Activated B cell treated with CpG ODN at 0.5 μM for 24 hours (primary cell): Measurements from ENCODE around the gene NHLRC2. TPM values are rescaled to one million over a fixed set of nuclear protein-coding genes. Genes with fewer than 3 reads are reported as not detected.

Source experiments
- ATAC-seq: fragments of 200-7000 bp; cut with Tn5 transposase; one replicate; pipeline ENCODE4 v1.10.0; 2021; ENCODE audit warnings: low read depth, mild to moderate bottlenecking, moderate library complexity
- CTCF ChIA-PET: fragments of 350-600 bp; sonication (Branson Sonifier 250); formaldehyde crosslinking; loops from one replicate; lab custom pipeline; 2021; ENCODE audit warnings: antibody characterized with exemption; lab: Charles Lee
- POLR2A ChIA-PET: fragments of 350-600 bp; sonication (Branson Sonifier 250); formaldehyde crosslinking; loops from one replicate; lab custom pipeline; 2021; ENCODE audit warnings: antibody characterized with exemption; lab: Charles Lee
- DNase-seq: peaks from one replicate; pipeline ENCODE4 v3.0.0; 2022
- H3K27ac Mint-ChIP-seq: one replicate; pipeline ENCODE4 v1.8.0; 2020; ENCODE audit warnings: mixed read lengths
- H3K27me3 Mint-ChIP-seq: one replicate; pipeline ENCODE4 v1.8.0; 2021; ENCODE audit warnings: mixed read lengths
- H3K36me3 Mint-ChIP-seq: one replicate; pipeline ENCODE4 v1.8.0; 2021; ENCODE audit warnings: low read depth, mixed read lengths
- H3K4me1 Mint-ChIP-seq: one replicate; pipeline ENCODE4 v1.8.0; 2021; ENCODE audit warnings: mixed read lengths
- H3K4me3 Mint-ChIP-seq: one replicate; pipeline ENCODE4 v1.8.0; 2020; ENCODE audit warnings: mild to moderate bottlenecking, mixed read lengths
- H3K9me3 Mint-ChIP-seq: one replicate; pipeline ENCODE4 v1.8.0; 2020; ENCODE audit warnings: mixed read lengths
- CTCF ChIP-seq: fragments of 200-600 bp; IDR thresholded peaks from one replicate; pipeline ENCODE4 v1.8.0; 2022; ENCODE audit warnings: antibody characterized with exemption, mild to moderate bottlenecking
- intact Hi-C: fragments of 100-400 bp; cut with micrococcal nuclease; formaldehyde crosslinking; loops from one replicate; pipeline ENCODE4 v1.15.1; 2024
- total RNA-seq: library from RNA; stranded (reverse); gene quantifications from 2 replicates; pipeline ENCODE4 v1.2.3, GENCODE V29; 2022

The NHLRC2 gene
- total RNA-seq, 1 donor from 2014 or later, result 43.9 TPM

- H3K27me3 Mint-ChIP-seq, result no peaks in the 10 kb centered on the region
- no peak overlapping the region for H3K27ac Mint-ChIP-seq
- no peak for TF ChIP-seq CTCF
- ATAC-seq, result no peak
- CTCF ChIA-PET, result interaction anchor here (0.8 to 2.4 kb wide), 4 partner anchors 73 to 431 kb away, joined by 3 to 16 read pairs (median 3); no protein-coding TSS in a partner anchor
- POLR2A ChIA-PET, result interaction anchor here (0.7 kb wide), 1 partner anchor 21 kb away, joined by 4 read pairs; no protein-coding TSS in a partner anchor
- H3K4me1 Mint-ChIP-seq, result peaks cover 25% of the 10 kb centered on the region
- peaks cover 43% of the 10 kb centered on the region for H3K36me3 Mint-ChIP-seq
- intact Hi-C loops, result loop anchor here (2.0 kb wide), 1 partner anchor 230 kb away; no protein-coding TSS in a partner anchor
- H3K9me3 Mint-ChIP-seq, result peaks cover 5% of the 10 kb centered on the region
- no peak overlapping the region for H3K4me3 Mint-ChIP-seq
- DNase-seq, result no peak
These were observed 17.9 kb downstream of the NHLRC2 start for GRCh38 chr10:113872139-113873030.

- Mint-ChIP-seq H3K4me1 (peaks cover 27% of the 10 kb centered on the region), H3K36me3 (peaks cover 46% of the 10 kb centered on the region), H3K9me3 (peaks cover 5% of the 10 kb centered on the region), H3K27ac (no peak overlapping the region), H3K27me3 (no peaks in the 10 kb centered on the region), H3K4me3 (no peak overlapping the region)
- TF ChIP-seq CTCF, result no peak
- ATAC-seq, result no peak
- DNase-seq, result no peak
- ChIA-PET CTCF (interaction anchor here (1.0 to 1.3 kb wide), 3 partner anchors 8 to 228 kb away, joined by 3 read pairs; no protein-coding TSS in a partner anchor), POLR2A (no interaction called here)
- intact Hi-C loops, result no loop called here
These were observed 20.8 kb downstream of the NHLRC2 start for GRCh38 chr10:113875212-113875611.

- ChIA-PET CTCF (no interaction called here), POLR2A (interaction anchor here (0.6 to 0.7 kb wide), 2 partner anchors 19 to 196 kb away, joined by 4 read pairs; no protein-coding TSS in a partner anchor)
- Mint-ChIP-seq H3K9me3 (peaks cover 5% of the 10 kb centered on the region), H3K36me3 (peaks cover 50% of the 10 kb centered on the region), H3K27ac (no peak overlapping the region), H3K4me3 (no peak overlapping the region), H3K27me3 (no peaks in the 10 kb centered on the region), H3K4me1 (peaks cover 27% of the 10 kb centered on the region)
- TF ChIP-seq CTCF, result no peak
- DNase-seq, result no peak
- no peak for ATAC-seq
- intact Hi-C loops, result no loop called here
These were observed 22.0 kb downstream of the NHLRC2 start for GRCh38 chr10:113876461-113876860.

GRCh38 chr10:113879691-113880090, 25.2 kb downstream of the NHLRC2 start:
- Mint-ChIP-seq H3K4me1 (peaks cover 19% of the 10 kb centered on the region), H3K27me3 (no peaks in the 10 kb centered on the region), H3K27ac (no peak overlapping the region), H3K4me3 (no peak overlapping the region), H3K9me3 (no peaks in the 10 kb centered on the region), H3K36me3 (peaks cover 58% of the 10 kb centered on the region)
- DNase-seq (no peak), ATAC-seq (no peak)
- no peak for TF ChIP-seq CTCF
- CTCF ChIA-PET, result interaction anchor here (0.7 kb wide), 1 partner anchor 228 kb away, joined by 3 read pairs; no protein-coding TSS in a partner anchor
- intact Hi-C loops, result loop anchor here (2.0 kb wide), 1 partner anchor 29 kb away; no protein-coding TSS in a partner anchor
- POLR2A ChIA-PET, result no interaction called here

- Mint-ChIP-seq H3K27ac (no peak overlapping the region), H3K4me1 (peaks cover 16% of the 10 kb centered on the region), H3K36me3 (peaks cover 61% of the 10 kb centered on the region), H3K9me3 (no peaks in the 10 kb centered on the region), H3K4me3 (no peak overlapping the region), H3K27me3 (no peaks in the 10 kb centered on the region)
- intact Hi-C loops, result no loop called here
- TF ChIP-seq CTCF, result no peak
- no peak for DNase-seq
- POLR2A ChIA-PET, result no interaction called here
- no peak for ATAC-seq
- CTCF ChIA-PET, result interaction anchor here (0.7 kb wide), 1 partner anchor 228 kb away, joined by 3 read pairs; no protein-coding TSS in a partner anchor
These were observed 25.8 kb downstream of the NHLRC2 start for GRCh38 chr10:113880236-113880635.
